HG03432 (cell line): ENCODE measurements around the gene YPEL1.
"Not testable (repeated sequence)": the region's sequence is repeated elsewhere in the genome, so short reads cannot be mapped to it uniquely, and the experiment has no call there.

Experiments used
- ATAC-seq: cut with Tn5 transposase; IDR thresholded peaks from one replicate; pipeline ENCODE4 v1.9.1; 2021; ENCODE audit warnings: mild to moderate bottlenecking, moderate library complexity; ENCODE audit not compliant: unreplicated experiment

Gene YPEL1

DNA sequence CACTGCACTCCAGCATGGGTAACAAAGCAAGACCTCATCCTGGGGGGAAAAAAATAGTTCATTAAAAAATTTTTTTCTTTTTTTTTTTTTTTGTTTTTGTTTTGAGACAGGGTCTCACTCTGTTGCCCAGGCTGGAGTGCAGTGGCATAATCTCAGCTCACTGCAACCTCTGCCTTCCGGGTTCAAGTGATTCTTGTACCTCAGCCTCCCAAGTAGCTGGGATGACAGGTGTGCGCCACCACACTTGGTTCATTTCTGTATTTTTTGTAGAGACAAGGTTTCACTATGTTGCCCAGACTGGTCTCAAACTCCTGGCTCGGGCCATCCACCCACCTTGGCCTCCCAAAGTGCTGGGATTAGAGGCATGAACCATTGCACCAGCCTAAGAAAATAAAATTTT, 11.1 kb downstream of the YPEL1 start:
- ATAC-seq = not testable (repeated sequence)

DNA sequence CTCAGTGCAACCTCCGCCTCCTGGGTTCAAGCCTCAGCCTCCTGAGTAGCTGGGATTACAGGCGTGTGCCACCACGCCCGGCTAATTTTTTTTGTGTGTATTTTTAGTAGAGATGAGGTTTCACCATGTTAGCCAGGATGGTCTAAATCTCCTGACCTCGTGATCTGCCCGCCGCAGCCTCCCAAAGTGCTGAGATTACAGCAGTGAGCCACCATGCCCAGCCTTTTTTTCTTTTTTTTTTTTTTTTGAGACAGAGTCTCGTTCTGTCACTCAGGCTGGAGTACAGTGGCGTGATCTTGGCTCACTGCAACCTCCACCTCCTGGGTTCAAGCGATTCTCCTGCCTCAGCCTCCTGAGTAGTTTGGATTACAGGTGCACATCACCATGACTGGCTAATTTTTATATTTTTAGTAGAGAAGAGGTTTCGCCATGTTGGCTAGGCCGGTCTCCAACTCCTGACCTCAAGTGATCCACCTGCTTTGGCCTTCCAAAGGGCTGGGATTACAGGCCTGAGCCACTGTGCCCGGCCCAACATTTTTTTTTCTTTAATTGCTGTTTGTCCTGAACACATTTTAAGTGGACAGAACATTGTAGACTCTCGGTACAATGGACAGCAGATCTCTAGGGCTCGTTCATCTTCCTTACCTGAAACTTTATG, 14.3 kb downstream of the YPEL1 start:
- not testable (repeated sequence) for ATAC-seq

GRCh38 chr22:21720191-21720859, 15.3 kb downstream of the YPEL1 start:
- not testable (repeated sequence) for ATAC-seq

GRCh38 chr22:21719024-21719423, 16.6 kb downstream of the YPEL1 start:
- no peak for ATAC-seq

GRCh38 chr22:21718499-21718898, 17.1 kb downstream of the YPEL1 start:
- ATAC-seq = no peak

DNA sequence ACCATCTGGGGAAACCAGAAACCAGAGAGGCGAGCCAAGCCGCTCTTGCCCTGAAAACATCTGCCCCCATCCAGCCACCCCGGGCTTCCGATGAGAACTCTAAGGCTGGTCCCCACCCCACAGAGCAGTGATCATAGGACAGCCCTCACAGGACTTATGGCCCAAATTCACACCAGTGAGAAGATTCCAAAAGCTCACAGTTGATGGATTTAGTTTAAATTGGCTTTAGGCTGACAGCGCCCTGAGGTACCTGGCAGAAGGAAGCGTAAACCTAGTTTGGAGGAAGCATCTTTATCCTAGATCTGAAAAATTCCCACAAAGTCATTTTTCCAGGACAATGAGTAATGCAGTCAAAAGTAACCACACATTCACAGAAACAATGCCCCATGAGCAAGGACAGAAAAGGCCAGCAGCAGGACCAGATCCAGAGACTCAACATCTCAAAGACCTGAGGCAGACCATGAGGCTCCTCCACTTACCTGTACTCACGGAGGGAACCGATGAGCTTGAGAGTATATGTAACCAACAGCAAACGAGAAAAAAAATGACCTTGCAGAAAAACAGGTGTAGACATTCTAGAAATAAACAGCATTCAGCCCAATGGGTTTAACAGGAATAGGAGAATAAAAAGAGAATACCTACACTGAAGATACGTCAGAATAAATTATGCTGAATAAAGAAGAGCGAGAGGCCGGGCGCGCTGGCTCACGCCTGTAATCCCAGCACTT, 19.0 kb downstream of the YPEL1 start:
- not testable (repeated sequence) for ATAC-seq

DNA sequence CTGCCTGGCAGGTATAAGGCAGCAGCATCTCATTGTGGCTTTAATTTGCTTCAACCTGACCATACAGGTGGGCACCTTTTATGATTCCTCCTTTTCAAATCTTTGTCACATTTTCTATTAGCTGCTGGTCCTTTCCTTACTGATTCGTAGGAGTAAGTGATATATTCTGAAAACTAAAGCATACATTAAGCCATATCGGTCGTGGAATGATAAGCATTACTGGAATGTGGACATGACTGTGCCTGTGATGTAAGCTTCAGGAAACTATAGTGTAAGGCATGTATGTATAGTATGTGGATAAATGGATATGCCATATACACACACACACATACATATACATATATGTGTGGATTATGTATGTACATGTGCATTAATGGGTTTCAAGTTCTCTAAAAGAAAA, 20.8 kb downstream of the YPEL1 start:
- no peak for ATAC-seq

DNA sequence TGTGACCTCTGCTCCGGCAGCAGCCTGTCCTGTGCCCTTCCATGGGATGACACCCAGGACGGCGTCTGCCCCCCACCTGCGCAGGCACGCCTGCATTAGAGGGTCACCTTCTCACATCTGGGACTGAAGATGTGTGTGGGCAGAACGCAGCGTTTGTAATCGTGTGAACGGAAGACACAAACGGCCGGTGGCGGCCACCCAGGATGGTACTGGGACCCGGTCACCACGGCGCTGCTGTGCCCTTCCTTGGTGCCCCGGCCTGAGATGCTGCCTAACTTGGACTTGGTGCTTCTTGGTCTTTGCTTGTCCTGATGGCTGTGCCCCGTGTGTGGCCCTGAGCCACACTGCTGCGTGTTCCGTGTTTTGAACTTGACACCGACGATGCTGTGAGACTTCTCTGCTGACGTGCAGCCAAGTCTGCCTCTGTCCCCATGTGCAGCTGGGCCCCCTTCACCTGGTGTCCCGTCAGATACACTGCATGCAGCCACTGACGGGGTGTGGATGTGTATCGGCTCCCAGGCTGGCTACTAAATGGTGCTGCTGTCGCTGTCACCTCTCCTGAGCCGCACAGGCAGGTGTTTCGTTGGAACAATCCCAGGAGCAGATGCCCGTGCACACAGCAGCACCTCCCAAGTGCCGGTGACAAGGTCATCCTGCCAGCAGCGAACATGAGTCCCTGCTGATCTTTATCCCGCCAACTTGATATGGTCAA, 21.4 kb downstream of the YPEL1 start:
- no peak for ATAC-seq

GRCh38 chr22:21713428-21714058, 22.1 kb downstream of the YPEL1 start:
- ATAC-seq = no peak

GRCh38 chr22:21712751-21713427, 22.7 kb downstream of the YPEL1 start:
- ATAC-seq = no peak

DNA sequence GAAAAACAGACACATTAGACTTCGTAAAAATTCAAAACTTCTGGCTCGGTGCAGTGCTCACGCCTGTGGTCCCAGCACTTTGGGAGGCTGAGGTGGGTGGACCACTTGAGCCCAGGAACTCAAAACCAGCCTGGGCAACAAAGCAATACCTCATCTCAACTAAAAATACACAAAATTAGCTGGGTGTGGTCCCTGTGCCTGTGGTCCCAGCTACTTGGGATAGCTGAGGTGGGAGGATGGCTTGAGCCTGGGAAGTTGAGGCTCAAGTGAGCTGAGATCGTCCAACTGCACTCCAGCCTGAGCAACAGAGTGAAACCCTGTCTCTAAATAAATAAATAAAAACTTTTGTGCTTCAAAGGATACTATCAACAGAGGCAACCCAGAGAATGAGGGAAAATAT, 23.7 kb downstream of the YPEL1 start:
- no peak for ATAC-seq

- no peak for ATAC-seq
Observed at GRCh38 chr22:21710156-21710555, 25.4 kb downstream of the YPEL1 start.

GRCh38 chr22:21709688-21710087, 25.9 kb downstream of the YPEL1 start:
- ATAC-seq = no peak

- no peak for ATAC-seq
Observed at GRCh38 chr22:21708960-21709359, 26.6 kb downstream of the YPEL1 start.

DNA sequence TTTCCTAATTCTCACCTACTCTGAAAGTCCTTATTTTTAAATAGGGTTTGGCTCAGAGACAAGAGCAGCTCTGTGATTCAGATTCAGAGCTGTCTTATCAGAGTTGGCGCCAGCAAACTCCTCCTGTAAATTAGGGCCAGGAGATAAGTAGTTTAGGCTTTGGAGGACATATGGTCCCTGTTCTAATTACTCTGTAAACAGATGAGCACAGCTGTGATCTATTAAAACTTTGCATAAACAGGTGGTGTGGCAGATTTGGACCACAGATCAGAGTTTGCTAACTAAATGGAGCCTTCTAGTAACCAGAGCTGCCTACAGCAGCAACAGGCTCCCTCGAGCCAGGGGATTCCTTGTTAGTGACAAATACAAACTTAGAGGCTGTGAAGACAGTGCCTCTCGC, 27.9 kb downstream of the YPEL1 start:
- no peak for ATAC-seq

DNA sequence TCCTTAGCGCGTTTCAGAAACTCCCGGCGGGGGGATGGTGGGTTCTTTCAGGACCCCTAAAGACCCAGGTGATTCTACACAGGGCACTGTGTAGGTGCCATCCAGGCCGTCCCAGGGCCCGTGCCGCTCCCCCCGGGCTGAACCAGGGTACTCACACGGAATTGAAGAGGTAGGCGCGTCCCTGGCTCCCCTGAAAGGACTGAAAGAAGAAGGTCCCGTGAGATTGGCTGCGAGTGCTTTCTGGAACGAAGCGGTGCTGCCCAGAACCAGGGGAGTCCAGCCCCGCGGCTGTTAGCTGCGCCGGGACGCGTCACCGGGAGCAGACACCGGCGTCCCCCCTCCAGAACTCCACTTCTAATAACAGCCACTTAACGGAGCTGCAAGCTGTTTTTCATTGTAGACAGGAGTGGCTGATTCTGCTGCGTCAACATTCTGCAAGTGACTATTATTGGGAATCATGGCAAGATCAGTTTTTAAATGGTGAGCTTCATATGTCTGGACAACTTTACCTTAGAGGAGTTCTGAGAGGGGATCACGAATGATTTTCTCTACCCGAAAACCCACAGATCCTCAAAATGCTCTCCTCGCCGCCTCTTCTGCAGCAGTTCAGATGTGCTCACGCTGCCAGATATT, 31.8 kb downstream of the YPEL1 start:
- no peak for ATAC-seq

DNA sequence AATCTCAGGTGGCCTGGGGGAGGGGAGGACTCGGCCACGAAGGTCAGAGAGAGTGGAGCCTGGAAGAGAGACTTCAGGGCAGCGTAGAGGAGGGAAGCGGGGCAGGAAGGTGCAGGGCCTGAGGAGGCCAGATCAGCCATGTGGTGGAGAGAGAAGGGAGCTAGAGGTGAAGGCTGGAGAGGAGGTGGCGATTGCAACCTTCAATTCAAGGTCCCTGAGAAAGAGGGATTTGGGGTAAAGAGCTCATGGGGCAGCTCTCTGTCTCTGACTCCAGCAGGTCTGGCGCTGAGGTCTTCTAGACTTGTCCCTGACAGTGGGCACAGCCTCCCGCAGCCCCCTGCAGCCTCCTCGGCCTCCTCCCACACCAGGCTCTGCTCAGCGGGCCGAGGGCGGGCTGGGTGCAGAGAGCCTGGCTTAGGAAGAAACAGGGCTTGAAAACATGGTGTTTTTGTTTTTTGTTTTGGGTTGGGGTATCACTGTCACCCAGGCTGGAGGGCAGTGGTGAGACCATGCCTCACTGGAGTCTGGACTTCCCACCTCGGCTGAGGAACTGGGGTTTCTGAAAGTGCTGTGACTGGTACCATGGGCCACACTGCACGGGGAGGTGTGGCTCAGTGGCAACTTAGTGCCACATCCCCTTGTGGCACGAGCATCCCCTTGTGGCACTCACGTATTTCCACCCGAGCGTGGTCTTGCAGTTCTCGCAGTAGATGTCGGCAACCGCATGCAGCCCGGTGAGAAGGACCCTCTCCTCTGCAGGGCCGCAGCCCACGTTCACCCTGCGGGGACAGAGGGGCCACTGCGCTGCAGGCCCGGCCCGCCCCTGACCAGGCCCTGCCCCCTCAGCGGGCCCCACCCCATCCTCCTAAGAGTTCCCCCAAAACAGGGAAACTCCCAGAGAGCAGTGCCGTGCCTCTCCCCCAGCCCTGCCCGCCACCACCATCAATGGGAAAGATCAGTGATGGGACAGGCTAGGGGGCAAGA, 32.6 kb downstream of the YPEL1 start:
- ATAC-seq = no peak

GRCh38 chr22:21702094-21702493, 33.5 kb downstream of the YPEL1 start:
- ATAC-seq = no peak
